ENCODE measurements around the gene HSD17B10.

GRCh38 chrX:53429755-53430154 is 4.4 kb downstream of the HSD17B10 start:
- TF ChIP-seq, protein P1, sequence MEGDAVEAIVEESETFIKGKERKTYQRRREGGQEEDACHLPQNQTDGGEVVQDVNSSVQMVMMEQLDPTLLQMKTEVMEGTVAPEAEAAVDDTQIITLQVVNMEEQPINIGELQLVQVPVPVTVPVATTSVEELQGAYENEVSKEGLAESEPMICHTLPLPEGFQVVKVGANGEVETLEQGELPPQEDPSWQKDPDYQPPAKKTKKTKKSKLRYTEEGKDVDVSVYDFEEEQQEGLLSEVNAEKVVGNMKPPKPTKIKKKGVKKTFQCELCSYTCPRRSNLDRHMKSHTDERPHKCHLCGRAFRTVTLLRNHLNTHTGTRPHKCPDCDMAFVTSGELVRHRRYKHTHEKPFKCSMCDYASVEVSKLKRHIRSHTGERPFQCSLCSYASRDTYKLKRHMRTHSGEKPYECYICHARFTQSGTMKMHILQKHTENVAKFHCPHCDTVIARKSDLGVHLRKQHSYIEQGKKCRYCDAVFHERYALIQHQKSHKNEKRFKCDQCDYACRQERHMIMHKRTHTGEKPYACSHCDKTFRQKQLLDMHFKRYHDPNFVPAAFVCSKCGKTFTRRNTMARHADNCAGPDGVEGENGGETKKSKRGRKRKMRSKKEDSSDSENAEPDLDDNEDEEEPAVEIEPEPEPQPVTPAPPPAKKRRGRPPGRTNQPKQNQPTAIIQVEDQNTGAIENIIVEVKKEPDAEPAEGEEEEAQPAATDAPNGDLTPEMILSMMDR (IDR thresholded peaks at IDR 0.05): no peak
- TF ChIP-seq POLR2A (IDR thresholded peaks at IDR 0.05) (no peak), EP300 (IDR thresholded peaks at IDR 0.05) (no peak)

Data from stomach (tissue), 4 donors.